Stomach (tissue), 9 donors: ENCODE measurements around the gene AHCYL2. TPM values are rescaled to one million over a fixed set of nuclear protein-coding genes. Genes with fewer than 3 reads are reported as not detected.
"Not testable (repeated sequence)": the region's sequence is repeated elsewhere in the genome, so short reads cannot be mapped to it uniquely, and the experiment has no call there.

Experiments used
- DNase-seq, 2 donors: peaks; one replicate each; pipeline versions ENCODE4 v3.0.0 to v3.0.0-alpha.2; 2013 to 2019
- H3K27ac ChIP-seq, 5 donors: fragments of 200-600 bp in 4 of 5; sonication (generic) in 4 of 5; one replicate each; pipeline ENCODE4 v1.5.1; 2013 to 2019; ENCODE audit warnings: mild to moderate bottlenecking in 1 of 5, moderate library complexity in 1 of 5
- H3K27me3 ChIP-seq, 3 donors: fragments of 200-600 bp; sonication (generic); one replicate each; pipeline ENCODE4 v1.5.1; 2017 to 2019; ENCODE audit warnings: mixed run types in 1 of 3
- H3K36me3 ChIP-seq, 4 donors: fragments of 200-600 bp; sonication (generic); 1 replicate in 3 of 4; 2 replicates in 1 of 4; pipeline ENCODE4 v1.5.1; 2016 to 2019
- H3K4me1 ChIP-seq, 4 donors: fragments of 200-600 bp; sonication (generic); one replicate each; pipeline ENCODE4 v1.5.1; 2016 to 2019
- H3K4me3 ChIP-seq, 4 donors: fragments of 200-600 bp; sonication (generic) in 3 of 4; one replicate each; pipeline ENCODE4 v1.5.1; 2016 to 2019; ENCODE audit warnings: mild to moderate bottlenecking in 1 of 4
- H3K9me3 ChIP-seq, 4 donors: fragments of 200-600 bp; sonication (generic); one replicate each; pipeline ENCODE4 v1.5.1; 2016 to 2019
- CTCF ChIP-seq, 7 experiments: fragments of 450-650 bp in 4 of 7; fragments of 200-600 bp in 3 of 7; sonication (generic) in 3 of 7; IDR thresholded peaks; one replicate each; pipeline ENCODE4 v1.5.1; 2016 to 2019; ENCODE audit warnings: antibody characterized with exemption in 7 of 7, control low read depth in 2 of 7, mild to moderate bottlenecking in 1 of 7
- EP300 ChIP-seq: sonication (generic); formaldehyde crosslinking; IDR thresholded peaks from one replicate; pipeline ENCODE4 v1.6.1; 2017; ENCODE audit warnings: antibody characterized with exemption
- POLR2A ChIP-seq, 4 donors: fragments of 450-650 bp; IDR thresholded peaks; one replicate each; pipeline ENCODE4 v1.6.1; 2016; ENCODE audit warnings: antibody characterized with exemption in 4 of 4, control low read depth in 2 of 4, mild to moderate bottlenecking in 1 of 4, moderate library complexity in 1 of 4
- POLR2AphosphoS5 ChIP-seq, 3 donors: sonication (generic); formaldehyde crosslinking; IDR thresholded peaks; one replicate each; pipeline ENCODE4 v1.6.1; 2016; ENCODE audit warnings: antibody characterized with exemption in 3 of 3
- WGBS, 5 donors: extraction: QIAGEN DNeasy Blood & Tissue Kit in 3 of 5; methylation state at CpG; one replicate each; pipeline versions ENCODE4 v1.1.5 to v1.1.7; 2013 to 2018; 5-methylcytosine and 5-hydroxymethylcytosine counted together
- intact Hi-C: fragments of 100-400 bp; cut with DNase I; formaldehyde crosslinking; loops from one replicate; pipeline ENCODE4 v1.15.1; 2023; ENCODE audit warnings: low total_unique reads
- polyA plus RNA-seq, 3 donors: library from polyadenylated mRNA; stranded (reverse); fragments of 200-250 nt; gene quantifications; one replicate each; pipeline ENCODE4 v1.2.3, GENCODE V29; 2013
- total RNA-seq, 5 donors: library from RNA; depleted of rRNA; stranded (reverse); fragments of >200 nt; gene quantifications; one replicate each; pipeline versions ENCODE4 v1.1.0 to v1.2.3, GENCODE V29; 2014 to 2016
- donor health status: healthy with polysubstance abuse.
- donor health status: Bipolar disorder and iron deficiency.
- donor health status: healthy.

Gene AHCYL2
- total and polyA plus RNA-seq, 8 donors: 4.6 to 87.0 (median 61.6) TPM

GRCh38 chr7:129218514-129219062 lies 6.2 kb upstream of the AHCYL2 start:
- Histone ChIP-seq H3K27ac (no peak overlapping the region), H3K36me3 (no peaks in the 10 kb centered on the region), H3K9me3 (no peaks in the 10 kb centered on the region), H3K27me3 (peaks cover 0 to 11% (median 0%) of the 10 kb centered on the region in 3 donors), H3K4me3 (no peak overlapping the region), H3K4me1 (peaks cover 0 to 9% (median 6%) of the 10 kb centered on the region in 4 donors)
- TF ChIP-seq CTCF (IDR thresholded peaks at IDR 0.05): peak in 5 of 7 experiments; percentile 82 to 91 (median 87)
- TF ChIP-seq POLR2A (IDR thresholded peaks at IDR 0.05): no peak
- TF ChIP-seq EP300: no peak
- TF ChIP-seq POLR2AphosphoS5 (IDR thresholded peaks at IDR 0.05): peak in 1 of 3 donors; percentile 61
- WGBS, 5 donors: 9 to 16% (median 14%) methylated on average over 9 of the region's 9 CpGs
- peak; percentile 89 to 94 for DNase-seq
- intact Hi-C loops: loop anchor here (10.0 kb wide), 2 partner anchors 76 to 246 kb away; no protein-coding TSS in a partner anchor

DNA sequence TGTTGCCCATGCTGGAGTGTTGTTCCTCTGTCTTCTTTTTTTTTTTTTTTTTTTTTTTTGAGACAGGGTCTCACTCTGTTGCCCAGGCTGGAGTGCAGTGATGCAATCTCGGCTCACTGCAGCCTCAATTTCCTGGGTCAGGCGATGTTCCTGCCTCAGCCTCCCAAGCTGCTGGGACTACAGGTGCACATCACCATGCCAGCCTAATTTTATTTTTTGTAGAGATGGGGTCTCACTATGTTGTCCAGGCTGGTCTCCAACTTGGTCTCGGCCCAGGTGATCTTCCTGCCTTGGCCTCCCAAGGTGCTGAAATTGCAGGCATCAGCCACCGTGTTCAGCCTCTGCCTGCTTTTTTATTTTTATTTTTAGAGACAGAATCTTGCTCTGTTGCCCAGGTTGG lies 5.7 kb upstream of the AHCYL2 start:
- Histone ChIP-seq H3K4me1 (peaks cover 4 to 14% (median 9%) of the 10 kb centered on the region in 4 donors), H3K27me3 (peaks cover 0 to 11% (median 0%) of the 10 kb centered on the region in 3 donors)
- whole genome bisulfite sequencing, 5 donors: 86 to 95% (median 94%) methylated on average over 4 of the region's 4 CpGs
- H3K27ac ChIP-seq, DNase-seq, H3K9me3 ChIP-seq, H3K4me3 ChIP-seq, H3K36me3 ChIP-seq: not testable (repeated sequence)
- intact Hi-C loops: loop anchor here (10.0 kb wide), 2 partner anchors 76 to 246 kb away; no protein-coding TSS in a partner anchor

GRCh38 chr7:129222064-129222463 lies 2.8 kb upstream of the AHCYL2 start:
- no peak for DNase-seq
- intact Hi-C loops: no loop called here
- no peaks in the 10 kb centered on the region for H3K9me3 ChIP-seq
- no peak for TF ChIP-seq POLR2A (IDR thresholded peaks at IDR 0.05)
- no peak for TF ChIP-seq POLR2AphosphoS5 (IDR thresholded peaks at IDR 0.05)
- 34 to 42% (median 42%) methylated on average over 4 of the region's 4 CpGs for WGBS, 5 donors
- H3K36me3 ChIP-seq: no peaks in the 10 kb centered on the region
- H3K4me1 ChIP-seq: peaks cover 4 to 30% (median 22%) of the 10 kb centered on the region in 4 donors
- H3K27ac ChIP-seq: no peak overlapping the region
- peaks cover 0 to 11% (median 0%) of the 10 kb centered on the region in 3 donors for H3K27me3 ChIP-seq
- H3K4me3 ChIP-seq: no peak overlapping the region

DNA sequence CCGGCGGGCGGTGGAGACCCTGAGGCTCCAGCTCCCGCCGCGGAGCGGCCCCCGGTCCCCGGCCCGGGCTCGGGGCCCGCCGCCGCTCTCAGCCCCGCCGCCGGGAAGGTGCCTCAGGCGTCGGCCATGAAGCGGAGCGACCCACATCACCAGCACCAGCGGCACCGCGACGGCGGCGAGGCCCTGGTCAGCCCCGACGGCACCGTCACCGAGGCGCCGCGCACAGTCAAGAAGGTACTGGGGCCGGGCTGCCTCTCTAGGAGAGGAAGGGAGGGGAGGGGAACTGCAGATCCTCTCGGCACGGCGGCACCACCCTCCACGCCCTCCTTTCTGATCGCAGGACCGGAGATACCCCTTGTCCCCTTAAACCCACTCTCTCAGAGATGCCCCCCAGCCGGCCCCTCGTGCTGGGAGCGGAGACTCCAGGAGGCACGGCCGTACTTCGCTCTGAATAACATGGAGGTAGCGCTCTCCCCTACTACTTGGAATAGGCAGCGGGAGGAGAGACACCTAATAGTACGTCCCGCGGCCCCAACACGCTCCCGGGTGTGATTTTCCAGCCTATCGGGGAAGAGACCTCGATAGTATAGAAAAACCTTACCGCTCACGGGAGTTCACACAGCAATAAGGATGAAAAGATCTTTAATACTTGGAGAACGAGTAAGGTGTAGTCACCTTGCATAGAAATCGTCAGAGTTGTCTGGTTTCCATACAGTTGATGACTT lies 538 bp downstream of the AHCYL2 start:
- Histone ChIP-seq H3K27ac (peak overlapping the region; percentile 88 to 97 (median 93)), H3K9me3 (no peaks in the 10 kb centered on the region), H3K4me3 (peak overlapping the region; percentile 77 to 97 (median 91)), H3K4me1 (peaks cover 4 to 46% (median 29%) of the 10 kb centered on the region in 4 donors), H3K36me3 (no peaks in the 10 kb centered on the region), H3K27me3 (no peaks in the 10 kb centered on the region)
- peak; percentile 55 to 81 for DNase-seq
- no peak for TF ChIP-seq POLR2AphosphoS5 (IDR thresholded peaks at IDR 0.05)
- intact Hi-C loops: no loop called here
- 0 to 1% (median 0%) methylated on average over 33 to 60 of the region's 60 CpGs for WGBS, 5 donors

DNA sequence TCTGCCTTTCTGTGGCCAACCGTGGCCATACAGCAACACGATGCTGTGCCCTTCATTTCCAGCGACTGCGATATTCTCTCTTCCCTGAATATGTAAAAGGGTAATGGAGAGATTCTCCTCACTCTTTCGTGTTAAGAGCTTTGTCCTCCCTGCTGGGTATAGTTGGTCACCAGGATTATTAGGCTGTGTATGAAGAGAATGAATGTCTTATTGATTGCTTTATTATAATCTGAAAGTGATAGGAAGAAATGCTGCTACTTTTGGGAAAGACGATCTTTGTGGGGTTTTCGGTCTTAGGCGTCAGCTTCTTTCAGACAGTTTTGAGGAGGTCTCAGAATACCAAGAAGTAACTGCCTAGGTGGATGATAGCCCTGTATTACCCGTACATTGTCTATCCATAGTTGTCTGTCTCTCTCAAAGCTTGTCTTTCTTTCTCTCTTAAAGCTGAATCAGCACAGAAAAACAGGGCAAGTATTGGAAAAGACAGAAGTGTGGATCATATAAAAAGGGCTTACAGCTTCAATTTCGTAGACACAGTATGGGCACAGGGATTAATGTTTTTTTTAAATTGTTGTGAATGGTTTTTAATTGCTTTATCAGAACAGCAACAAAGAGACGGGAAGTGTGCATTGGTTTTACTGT lies 1.2 kb downstream of the AHCYL2 start:
- DNase-seq: no peak
- Histone ChIP-seq H3K4me3 (peak overlapping the region; percentile 77 to 97 (median 91)), H3K27me3 (no peaks in the 10 kb centered on the region), H3K9me3 (no peaks in the 10 kb centered on the region), H3K36me3 (no peaks in the 10 kb centered on the region), H3K27ac (peak overlapping the region; percentile 88 to 97 (median 93)), H3K4me1 (peaks cover 4 to 46% (median 29%) of the 10 kb centered on the region in 4 donors)
- intact Hi-C loops: no loop called here
- TF ChIP-seq CTCF (IDR thresholded peaks at IDR 0.05): no peak
- TF ChIP-seq POLR2A (IDR thresholded peaks at IDR 0.05): no peak
- no peak for TF ChIP-seq POLR2AphosphoS5 (IDR thresholded peaks at IDR 0.05)
- no peak for TF ChIP-seq EP300
- WGBS, 5 donors: 18 to 27% (median 26%) methylated on average over 11 of the region's 11 CpGs
